GM10266 (cell line): ENCODE results near the gene TTC39C.

Source experiments
- DNase-seq: peaks from one replicate; pipeline ENCODE4 v3.0.0; 2012; ENCODE audit errors: extremely low spot score
- CTCF ChIP-seq: IDR thresholded peaks from 2 replicates; pipeline ENCODE4 v1.5.1; 2012; ENCODE audit warnings: mild to moderate bottlenecking, low read depth; ENCODE audit not compliant: control insufficient read depth, insufficient read depth; ENCODE audit errors: missing control alignments

The TTC39C gene

DNA sequence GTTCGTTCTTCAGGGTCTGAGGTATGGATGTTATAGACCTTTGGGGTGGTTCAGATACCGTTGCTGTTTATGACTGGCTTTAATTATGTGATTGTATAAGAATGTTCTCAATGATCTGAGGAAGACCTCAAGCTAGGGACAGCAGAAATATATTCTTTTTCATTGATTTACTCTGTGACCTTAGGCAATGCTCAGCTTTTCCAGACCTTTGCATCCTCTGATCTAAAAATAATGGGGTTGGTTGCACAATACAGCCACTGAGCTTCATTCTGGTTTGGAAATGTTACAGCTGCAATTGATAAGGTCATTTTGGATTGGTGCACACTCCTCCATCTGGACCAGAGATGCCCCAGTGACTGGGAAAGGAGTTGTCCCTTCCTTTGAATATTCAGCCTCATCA is 107.1 kb downstream of the TTC39C start:
- no peak for DNase-seq
- TF ChIP-seq CTCF = no peak

DNA sequence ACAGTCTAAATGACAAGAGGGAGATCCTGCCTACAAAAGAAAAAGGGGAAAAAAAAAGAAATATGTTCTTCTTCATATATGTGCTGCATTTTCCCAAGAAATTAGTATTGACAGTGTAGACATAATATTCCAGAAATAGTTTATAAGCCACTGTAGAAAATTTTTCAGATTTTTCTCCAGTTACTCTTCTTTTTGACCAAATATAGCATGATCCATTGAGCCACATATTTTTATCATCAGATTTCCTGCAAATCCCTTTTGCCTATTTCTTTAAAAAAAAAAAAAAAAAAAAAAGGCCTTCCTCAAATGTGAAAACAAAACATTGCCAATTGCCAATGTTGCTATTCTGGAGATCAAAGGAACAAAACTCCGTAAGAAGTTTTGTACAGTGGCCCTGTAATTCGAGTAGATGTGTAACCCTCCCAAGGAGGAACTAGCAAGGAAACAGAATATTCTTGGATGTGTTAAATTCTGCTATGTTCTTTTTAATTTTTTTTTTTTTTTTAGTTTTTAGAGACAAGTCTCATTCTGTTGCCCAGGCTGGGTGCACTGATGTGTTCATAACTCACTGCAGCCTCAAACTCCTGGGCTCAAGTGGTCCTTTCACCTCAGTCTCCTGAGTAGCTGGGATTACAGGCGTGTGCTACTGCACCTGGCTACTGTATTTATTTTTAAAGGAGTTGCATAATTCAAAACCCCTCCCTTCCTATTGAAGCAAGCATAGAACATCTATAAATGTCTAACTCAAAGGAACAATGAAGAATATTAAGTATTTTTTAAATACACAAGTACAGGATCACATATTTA is 111.8 kb downstream of the TTC39C start:
- no peak for TF ChIP-seq CTCF
- DNase-seq = no peak

DNA sequence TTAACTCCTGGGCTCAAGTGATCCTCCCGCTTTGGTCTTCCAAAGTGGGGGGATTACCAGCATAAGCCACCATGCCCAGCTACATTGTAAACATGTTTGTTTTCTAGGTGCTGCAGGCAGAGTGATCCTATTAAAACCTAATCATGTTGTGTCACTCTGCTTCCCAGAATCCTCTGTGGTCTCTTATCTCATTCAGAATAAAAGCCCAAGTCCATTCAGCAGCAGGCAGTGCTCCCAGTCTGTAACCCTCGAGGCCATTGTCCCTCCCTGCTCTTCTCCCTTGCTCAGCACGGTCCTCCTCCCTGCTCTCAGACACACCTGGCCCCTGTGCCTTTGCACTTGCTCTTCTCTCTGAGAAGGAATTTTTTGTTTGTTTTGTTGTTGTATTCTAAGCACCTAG is 113.2 kb downstream of the TTC39C start:
- TF ChIP-seq CTCF = no peak

GRCh38 chr18:24128700-24129099 is 114.1 kb downstream of the TTC39C start:
- no peak for TF ChIP-seq CTCF
- no peak for DNase-seq

More for the DNA sequence above, 113.2 kb downstream of the TTC39C start:
- no peak for DNase-seq

DNA sequence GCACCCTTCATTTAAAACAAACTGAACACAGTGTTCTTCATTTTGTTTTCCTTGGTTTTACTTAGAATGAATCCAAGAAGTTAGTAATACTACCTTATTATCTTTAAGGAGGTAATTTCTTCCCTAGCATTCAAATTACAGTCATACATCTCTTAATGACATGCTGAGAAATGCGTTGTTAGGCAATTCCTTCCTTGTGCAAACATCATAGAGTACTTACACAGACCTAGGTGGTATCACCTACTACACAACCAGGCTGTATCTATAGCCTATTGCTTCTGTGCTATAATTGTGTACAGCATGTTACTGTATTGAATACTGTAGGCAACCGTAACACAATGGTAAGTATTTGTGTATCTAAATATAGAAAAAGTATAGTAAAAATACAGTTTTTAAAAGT is 115.9 kb downstream of the TTC39C start:
- TF ChIP-seq CTCF = no peak
- no peak for DNase-seq

DNA sequence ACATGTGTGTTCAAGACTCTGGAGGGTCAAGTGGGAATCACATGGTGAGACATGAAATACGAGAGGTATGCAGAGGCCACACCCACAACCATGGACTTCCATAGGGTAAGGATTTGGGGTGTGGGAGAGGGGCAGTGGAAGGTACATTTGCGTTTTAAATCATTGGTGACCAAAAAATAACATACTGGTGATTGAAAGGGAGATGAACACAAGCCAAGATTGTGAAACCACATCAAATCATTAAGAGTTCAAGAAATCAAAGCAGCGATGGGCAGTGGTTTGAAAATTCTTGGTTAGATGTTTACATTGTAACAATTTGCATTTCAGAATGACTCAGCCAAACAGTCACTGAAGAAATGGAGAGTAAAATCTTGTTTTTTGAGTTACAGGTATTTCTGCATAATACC is 122.4 kb downstream of the TTC39C start:
- no peak for TF ChIP-seq CTCF
- DNase-seq = no peak

- DNase-seq = no peak
Observed at GRCh38 chr18:24138409-24138788, 123.8 kb downstream of the TTC39C start.

More at GRCh38 chr18:24138409-24138788, 123.8 kb downstream of the TTC39C start:
- TF ChIP-seq CTCF = no peak
